GM21723 (cell line): Measurements from ENCODE around the gene CNTN1.

Experiments
- ATAC-seq: cut with Tn5 transposase; IDR thresholded peaks from one replicate; pipeline ENCODE4 v1.9.1; 2021; ENCODE audit warnings: mild to moderate bottlenecking, moderate library complexity; ENCODE audit not compliant: unreplicated experiment

The CNTN1 gene

GRCh38 chr12:41096797-41097196, 404.6 kb downstream of the CNTN1 start:
- no peak for ATAC-seq

DNA sequence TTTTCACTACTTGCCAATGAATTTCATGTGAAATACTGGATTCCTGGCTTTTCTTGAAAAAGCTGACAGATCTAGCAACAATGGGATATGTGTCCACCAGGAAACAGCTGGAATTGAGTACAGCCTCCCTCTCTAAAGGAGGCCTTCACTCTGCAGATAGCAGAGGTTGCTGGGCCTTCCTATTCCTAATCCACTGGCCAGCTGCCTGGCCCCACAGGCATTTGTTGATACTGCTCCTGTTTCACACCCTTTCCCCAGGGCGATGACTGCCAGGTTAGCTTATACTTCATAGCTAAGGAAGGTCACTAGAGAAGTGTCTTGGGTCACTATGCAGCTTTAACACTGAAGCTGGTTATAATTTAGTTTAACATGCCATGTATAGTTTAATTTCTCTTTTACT, 408.3 kb downstream of the CNTN1 start:
- no peak for ATAC-seq

- no peak for ATAC-seq
Measured at GRCh38 chr12:41101806-41102205, 409.6 kb downstream of the CNTN1 start.

- no peak for ATAC-seq
Measured at GRCh38 chr12:41103614-41104013, 411.4 kb downstream of the CNTN1 start.

DNA sequence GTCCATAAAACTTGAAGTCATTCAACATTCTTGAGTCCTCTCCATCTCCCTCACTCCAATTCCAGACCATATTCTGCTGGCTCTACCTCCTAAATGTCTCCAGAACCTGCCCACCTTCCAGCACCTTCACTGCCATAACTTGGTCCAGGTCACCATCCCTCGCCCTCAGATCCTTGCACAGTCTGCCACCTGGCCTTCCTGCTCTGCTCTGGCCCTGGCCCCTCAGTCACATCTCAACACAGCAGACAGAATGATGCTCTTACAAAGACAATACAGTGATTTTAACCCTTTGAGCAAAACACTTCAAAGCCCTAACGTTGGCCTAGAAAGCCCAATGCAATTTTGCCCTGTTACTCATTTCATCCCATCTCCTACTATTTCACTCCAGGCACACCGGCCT, 414.1 kb downstream of the CNTN1 start:
- no peak for ATAC-seq

GRCh38 chr12:41108032-41108431, 415.8 kb downstream of the CNTN1 start:
- no peak for ATAC-seq

DNA sequence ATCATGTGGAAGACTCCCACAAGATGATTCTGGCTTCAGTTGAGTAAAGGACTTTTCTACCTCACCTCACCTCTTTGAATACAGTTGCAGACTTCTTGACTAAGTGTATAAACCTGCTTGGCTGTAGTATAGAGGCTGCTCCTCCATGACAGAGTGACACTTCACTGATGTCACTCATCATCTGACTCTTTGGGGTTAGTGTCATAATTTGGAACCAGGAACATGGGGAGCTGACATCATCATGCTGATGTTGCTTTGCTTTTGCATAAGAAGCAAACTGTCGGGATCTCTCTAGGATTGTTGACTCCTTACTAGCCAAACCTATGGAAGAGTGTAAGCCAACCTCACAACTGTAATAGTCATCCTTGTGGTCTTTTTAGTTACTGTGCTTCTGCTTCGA, 420.7 kb downstream of the CNTN1 start:
- ATAC-seq: no peak

DNA sequence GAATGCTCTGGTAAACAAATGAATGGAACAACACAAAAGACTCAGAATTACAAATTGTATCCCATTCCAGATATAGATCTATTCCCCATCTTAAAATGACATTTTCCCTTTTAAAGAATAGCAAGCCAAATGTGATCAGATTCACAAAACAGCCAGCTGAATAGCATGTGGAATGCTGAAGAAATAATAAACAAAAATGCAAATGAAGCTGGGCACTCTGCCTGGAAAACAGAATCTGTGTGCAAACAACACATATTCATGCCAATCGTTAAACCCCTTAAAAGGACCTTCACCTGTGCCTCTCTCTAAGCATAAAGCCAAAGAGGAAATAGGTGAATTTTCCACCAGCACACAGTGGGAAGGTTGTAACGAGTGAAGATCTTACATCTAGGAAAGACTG, 428.0 kb downstream of the CNTN1 start:
- ATAC-seq: no peak

GRCh38 chr12:41121374-41121773, 429.1 kb downstream of the CNTN1 start:
- no peak for ATAC-seq
